Urinary bladder (tissue), 4 donors: Measurements from ENCODE around the gene STARD6. TPM values are rescaled to one million over a fixed set of nuclear protein-coding genes. Genes with fewer than 3 reads are reported as not detected.

Source experiments
- DNase-seq: peaks from one replicate; pipeline ENCODE4 v3.0.0-alpha.2; 2015; ENCODE audit errors: extremely low spot score
- H3K27ac ChIP-seq: one replicate; pipeline ENCODE4 v1.5.1; 2013; ENCODE audit warnings: low read depth, mild to moderate bottlenecking, moderate library complexity
- H3K36me3 ChIP-seq: one replicate; pipeline ENCODE4 v1.6.1; 2013; ENCODE audit warnings: mild to moderate bottlenecking, moderate library complexity; ENCODE audit not compliant: insufficient read depth
- H3K4me1 ChIP-seq: one replicate; pipeline ENCODE4 v1.6.1; 2013; ENCODE audit warnings: mild to moderate bottlenecking, moderate library complexity; ENCODE audit not compliant: insufficient read depth
- H3K4me3 ChIP-seq: one replicate; pipeline ENCODE4 v1.5.1; 2013; ENCODE audit warnings: low read depth, low read length
- WGBS: extraction: QIAGEN DNeasy Blood & Tissue Kit; methylation state at CpG from one replicate; pipeline ENCODE4 v1.1.7; 2013; 5-methylcytosine and 5-hydroxymethylcytosine counted together
- polyA plus RNA-seq: library from polyadenylated mRNA; stranded (reverse); fragments of 200-250 nt; gene quantifications from one replicate; pipeline ENCODE4 v1.2.3, GENCODE V29; 2013
- total RNA-seq: library from RNA; depleted of rRNA; stranded (reverse); fragments of >200 nt; gene quantifications from one replicate; pipeline ENCODE4 v1.2.3, GENCODE V29; 2014
- donor health status: healthy with polysubstance abuse.
- donor health status: healthy.

The STARD6 gene
- total and polyA plus RNA-seq, 2 donors, result 0.53 TPM; not detected in 1

- H3K27ac ChIP-seq, result no peak overlapping the region
- 85% methylated on average over 3 of the region's 3 CpGs for WGBS
- no peaks in the 10 kb centered on the region for H3K36me3 ChIP-seq
- H3K4me3 ChIP-seq, result no peak overlapping the region
- no peaks in the 10 kb centered on the region for H3K4me1 ChIP-seq
- no peak for DNase-seq
Observed at GRCh38 chr18:54382076-54382475, 24.4 kb upstream of the STARD6 start.

- H3K27ac ChIP-seq, result no peak overlapping the region
- WGBS, result 95% methylated on average over 2 of the region's 2 CpGs
- DNase-seq, result no peak
Observed at GRCh38 chr18:54381640-54382039, 24.0 kb upstream of the STARD6 start.

DNA sequence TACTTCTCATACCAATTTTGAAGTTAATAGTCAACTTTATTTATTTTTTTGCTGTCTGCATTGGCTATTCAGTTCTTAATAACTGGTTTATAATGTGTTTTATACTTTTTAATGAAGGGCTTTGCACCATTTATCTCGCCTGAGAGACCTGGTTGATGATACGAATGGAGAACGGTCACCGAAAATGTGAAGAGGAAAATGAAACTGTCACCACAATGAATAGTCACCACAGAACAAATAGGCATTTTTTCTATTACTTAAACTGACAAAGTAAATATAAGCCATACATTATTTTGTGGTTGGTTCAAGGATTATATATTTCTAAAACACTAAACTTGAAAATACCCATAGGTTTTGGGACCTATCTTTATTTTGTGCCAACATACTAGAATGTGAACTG lies 20.4 kb upstream of the STARD6 start:
- Histone ChIP-seq H3K36me3 (no peaks in the 10 kb centered on the region), H3K4me3 (no peak overlapping the region), H3K4me1 (no peaks in the 10 kb centered on the region), H3K27ac (no peak overlapping the region)
- no peak for DNase-seq
- 97% methylated on average over 4 of the region's 4 CpGs for WGBS

More at GRCh38 chr18:54381640-54382039, 24.0 kb upstream of the STARD6 start:
- no peaks in the 10 kb centered on the region for H3K4me1 ChIP-seq
- no peak overlapping the region for H3K4me3 ChIP-seq
- H3K36me3 ChIP-seq, result no peaks in the 10 kb centered on the region

DNA sequence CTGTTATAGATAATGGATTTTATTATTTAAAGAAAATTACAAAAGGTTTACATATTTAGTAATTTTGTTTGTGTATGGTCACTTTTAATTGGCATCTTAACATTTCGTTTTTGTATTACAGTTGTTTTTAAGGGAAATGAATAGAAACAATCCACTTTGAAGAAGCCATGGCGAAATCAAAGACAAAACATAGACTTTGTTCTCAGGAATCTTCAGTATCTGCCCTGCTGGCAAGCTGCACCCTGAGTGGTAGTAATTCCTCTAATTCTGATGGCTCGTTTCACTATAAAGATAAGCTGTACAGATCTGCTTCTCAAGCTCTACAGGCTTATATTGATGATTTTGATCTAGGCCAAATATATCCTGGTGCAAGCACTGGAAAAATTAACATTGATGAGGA lies 2.7 kb upstream of the STARD6 start:
- Histone ChIP-seq H3K36me3 (no peaks in the 10 kb centered on the region), H3K4me1 (no peaks in the 10 kb centered on the region), H3K27ac (no peak overlapping the region), H3K4me3 (no peak overlapping the region)
- WGBS, result 84% methylated on average over 3 of the region's 3 CpGs
- no peak for DNase-seq

GRCh38 chr18:54359233-54359632 lies 1.6 kb upstream of the STARD6 start:
- WGBS, result 57% methylated on average over 6 of the region's 6 CpGs
- no peak overlapping the region for H3K27ac ChIP-seq
- H3K4me3 ChIP-seq, result peak overlapping the region; percentile 71

DNA sequence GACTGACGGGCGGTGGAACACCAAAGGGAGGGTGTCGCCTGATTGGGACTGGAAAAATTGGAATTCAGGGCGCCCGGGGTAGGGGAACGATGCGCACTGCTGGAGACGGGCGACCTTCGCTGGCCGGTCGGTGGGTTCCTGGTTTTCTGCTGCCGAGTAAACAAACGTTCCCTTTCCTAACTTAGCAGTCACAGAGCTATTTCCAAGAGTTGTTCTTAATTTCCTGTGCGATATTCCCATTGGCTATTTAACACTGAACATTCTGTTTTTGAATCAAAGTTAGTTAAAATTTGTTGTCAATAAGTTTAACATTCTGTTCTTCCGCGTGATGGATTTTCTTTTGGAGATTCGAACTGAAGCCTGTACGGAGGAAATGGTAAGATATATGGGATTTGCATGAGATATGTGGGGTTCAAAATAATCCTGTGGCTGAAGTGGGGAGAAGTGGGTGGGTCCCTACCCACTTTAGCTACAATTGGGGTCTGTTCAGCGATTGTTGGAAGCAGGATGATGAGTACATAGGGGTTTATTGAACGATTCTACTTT lies 910 bp upstream of the STARD6 start:
- H3K4me1 ChIP-seq, result no peaks in the 10 kb centered on the region
- WGBS, result 2% methylated on average over 21 of the region's 21 CpGs
- H3K27ac ChIP-seq, result no peak overlapping the region
- no peak for DNase-seq
- peak overlapping the region; percentile 71 for H3K4me3 ChIP-seq
- no peaks in the 10 kb centered on the region for H3K36me3 ChIP-seq

More at GRCh38 chr18:54359233-54359632, 1.6 kb upstream of the STARD6 start:
- DNase-seq, result no peak
- Histone ChIP-seq H3K4me1 (no peaks in the 10 kb centered on the region), H3K36me3 (no peaks in the 10 kb centered on the region)

- WGBS, result 2% methylated on average over 15 of the region's 15 CpGs
- no peaks in the 10 kb centered on the region for H3K36me3 ChIP-seq
- peak; percentile 21 for DNase-seq
- no peaks in the 10 kb centered on the region for H3K4me1 ChIP-seq
- no peak overlapping the region for H3K27ac ChIP-seq
- peak overlapping the region; percentile 71 for H3K4me3 ChIP-seq
Observed at GRCh38 chr18:54357082-54357659, 487 bp downstream of the STARD6 start.

DNA sequence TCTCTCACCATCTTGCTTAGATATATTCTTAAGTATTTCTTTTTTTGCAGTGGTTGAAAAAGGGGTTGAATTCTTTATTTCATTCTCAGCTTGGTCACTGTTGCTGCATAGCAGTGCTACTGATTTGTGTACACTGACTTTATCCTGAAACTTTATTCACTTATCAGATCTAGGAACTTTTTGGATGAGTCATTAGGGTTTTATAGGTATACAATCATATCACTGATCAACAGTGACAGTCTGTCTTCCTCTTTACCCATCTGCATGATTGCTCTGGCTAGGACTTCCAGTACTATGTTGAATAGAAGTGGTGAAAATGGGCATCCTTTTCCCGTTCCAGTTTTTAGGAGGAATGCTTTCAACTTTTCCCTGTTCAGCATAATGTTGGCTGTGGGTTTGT lies 6.5 kb downstream of the STARD6 start:
- DNase-seq, result no peak
- Histone ChIP-seq H3K4me3 (no peak overlapping the region), H3K36me3 (no peaks in the 10 kb centered on the region), H3K4me1 (no peaks in the 10 kb centered on the region), H3K27ac (no peak overlapping the region)
- 86% methylated on average over 1 of the region's 1 CpG for WGBS

DNA sequence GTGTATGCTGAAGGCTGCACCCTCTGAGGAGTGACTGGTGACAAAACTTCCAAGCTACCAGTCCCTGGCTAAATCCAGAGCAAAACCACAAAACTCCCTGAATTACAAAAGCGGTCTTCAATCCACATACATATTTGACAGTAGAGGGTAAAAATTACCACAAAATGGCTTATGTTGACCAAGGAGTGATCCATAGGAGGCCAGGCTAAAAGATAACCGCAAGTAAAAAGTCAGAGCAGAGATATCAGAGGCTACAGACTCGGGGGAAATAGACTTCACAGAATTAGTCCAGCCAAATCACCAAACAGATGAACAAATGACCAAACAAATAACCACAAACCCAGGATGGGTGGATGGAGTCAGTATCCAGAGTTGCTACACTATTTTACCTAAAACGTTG lies 19.4 kb downstream of the STARD6 start:
- Histone ChIP-seq H3K36me3 (no peaks in the 10 kb centered on the region), H3K27ac (no peak overlapping the region), H3K4me3 (no peak overlapping the region), H3K4me1 (no peaks in the 10 kb centered on the region)
- 89% methylated on average over 4 of the region's 4 CpGs for WGBS
- DNase-seq, result no peak

DNA sequence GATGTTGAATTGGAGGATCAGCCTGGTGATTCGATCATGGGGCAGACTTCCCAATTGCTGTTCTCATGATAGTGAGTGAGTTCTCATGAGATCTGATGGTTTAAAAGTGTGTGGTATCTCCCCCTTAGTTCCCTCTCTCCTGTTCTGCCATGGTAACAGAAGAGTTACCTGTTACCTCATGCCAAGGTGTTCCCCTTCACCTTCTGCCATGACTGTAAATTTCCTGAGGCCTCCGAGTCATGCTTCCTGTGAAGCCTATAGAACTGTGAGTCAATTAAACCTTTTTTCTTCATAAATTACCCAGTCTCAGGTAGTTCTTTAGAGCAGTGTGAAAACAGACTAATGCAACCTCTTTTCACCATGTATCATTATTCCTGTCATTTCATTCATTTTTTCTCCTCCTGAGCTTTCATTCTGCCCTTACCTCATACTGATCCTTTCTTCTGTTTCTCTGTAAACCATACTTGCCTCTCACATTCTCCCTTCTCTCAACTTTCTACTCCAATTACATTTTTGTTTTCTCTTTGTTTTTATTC lies 22.0 kb downstream of the STARD6 start:
- Histone ChIP-seq H3K27ac (no peak overlapping the region), H3K4me3 (no peak overlapping the region), H3K4me1 (no peaks in the 10 kb centered on the region), H3K36me3 (no peaks in the 10 kb centered on the region)
- no peak for DNase-seq
- WGBS, result 85% methylated on average over 2 of the region's 2 CpGs

DNA sequence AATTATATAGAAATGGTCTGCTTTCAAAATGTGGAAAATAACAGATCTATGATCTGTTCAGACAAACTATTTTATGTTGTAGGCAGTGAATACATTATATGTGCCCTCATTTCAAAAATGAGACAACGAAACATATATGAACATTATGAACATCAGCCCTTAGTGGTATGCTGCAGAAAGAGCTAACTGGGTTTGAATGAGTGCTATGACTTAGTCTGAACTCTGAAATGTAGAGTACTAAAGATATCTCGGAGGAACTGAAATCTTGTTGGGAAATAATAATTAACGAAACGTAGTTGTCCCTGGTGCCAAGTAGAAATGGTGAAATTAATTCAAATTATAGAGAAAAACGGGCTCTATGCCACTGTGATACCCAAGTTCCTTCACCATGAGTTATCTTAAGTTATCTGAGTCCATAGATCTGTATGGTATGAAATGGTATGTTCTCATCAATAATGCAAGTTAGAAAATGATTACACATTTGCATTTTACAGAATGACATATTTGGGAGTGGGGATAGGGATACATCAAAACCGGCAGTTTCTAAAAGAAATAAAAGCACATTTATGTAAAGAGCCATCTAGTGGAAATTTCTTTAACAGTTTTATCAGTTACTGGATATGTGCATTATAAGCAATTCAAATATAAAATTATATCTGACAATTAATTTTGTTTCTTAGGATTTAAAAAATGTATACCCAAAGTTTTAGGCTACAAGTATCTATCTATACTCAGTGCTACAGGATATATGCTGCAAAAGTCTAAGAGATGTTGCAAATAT lies 26.7 kb downstream of the STARD6 start:
- DNase-seq, result no peak
- no peak overlapping the region for H3K27ac ChIP-seq
- no peaks in the 10 kb centered on the region for H3K4me1 ChIP-seq
- no peak overlapping the region for H3K4me3 ChIP-seq
- WGBS, result 74% methylated on average over 6 of the region's 6 CpGs
- H3K36me3 ChIP-seq, result no peaks in the 10 kb centered on the region

DNA sequence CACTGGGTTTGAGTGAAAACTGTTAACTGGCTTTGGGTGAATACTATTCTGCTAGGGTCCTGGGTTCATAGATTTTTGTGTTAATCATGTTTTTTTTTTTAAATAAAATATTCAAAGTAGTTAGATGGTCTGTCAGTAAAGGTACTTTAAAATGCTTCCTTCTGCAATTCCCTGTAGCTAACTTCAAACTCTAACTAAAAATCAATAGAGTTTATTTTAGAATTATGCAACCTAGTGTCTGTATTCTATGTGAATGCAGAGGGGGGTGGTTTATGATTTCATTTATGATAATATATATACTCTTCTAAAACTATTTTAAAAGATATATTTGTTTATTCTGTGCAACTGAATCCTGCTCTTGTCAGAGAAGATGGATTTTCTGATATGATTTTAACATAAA lies 27.9 kb downstream of the STARD6 start:
- H3K4me3 ChIP-seq, result no peak overlapping the region
- no peak overlapping the region for H3K27ac ChIP-seq

GRCh38 chr18:54327818-54328217 lies 29.8 kb downstream of the STARD6 start:
- Histone ChIP-seq H3K27ac (no peak overlapping the region), H3K36me3 (no peaks in the 10 kb centered on the region), H3K4me3 (no peak overlapping the region), H3K4me1 (no peaks in the 10 kb centered on the region)
- 71% methylated on average over 4 of the region's 4 CpGs for WGBS
- DNase-seq, result no peak

More for the DNA sequence above, 27.9 kb downstream of the STARD6 start:
- H3K4me1 ChIP-seq, result no peaks in the 10 kb centered on the region
- no peak for DNase-seq
- H3K36me3 ChIP-seq, result no peaks in the 10 kb centered on the region

- 64% methylated on average over 2 of the region's 2 CpGs for WGBS
- Histone ChIP-seq H3K4me1 (no peaks in the 10 kb centered on the region), H3K27ac (no peak overlapping the region), H3K4me3 (no peak overlapping the region), H3K36me3 (no peaks in the 10 kb centered on the region)
- no peak for DNase-seq
Observed at GRCh38 chr18:54323970-54324369, 33.7 kb downstream of the STARD6 start.
